ENCODE measurements around the gene ST3GAL6.

Gene ST3GAL6

GRCh38 chr3:98807561-98807960, 44.4 kb downstream of the ST3GAL6 start:
- in situ Hi-C loops (cut with MboI; ENCODE audit: low sequenced_read_pairs, unreplicated experiment) = loop anchor here (25.0 kb wide), 3 partner anchors 355 to 770 kb away; partner anchors contain the start of gene GABRR3
- no peak for TF ChIP-seq CTCF (IDR thresholded peaks at IDR 0.05; ENCODE audit: borderline replicate concordance, control extremely low read depth, extremely low read depth, insufficient read depth, missing control alignments)
- no peak for DNase-seq (ENCODE audit: low spot score)

GRCh38 chr3:98808071-98808470, 44.9 kb downstream of the ST3GAL6 start:
- in situ Hi-C loops (cut with MboI; ENCODE audit: low sequenced_read_pairs, unreplicated experiment) = loop anchor here (25.0 kb wide), 3 partner anchors 354 to 771 kb away; partner anchors contain the start of gene GABRR3
- no peak for TF ChIP-seq CTCF (IDR thresholded peaks at IDR 0.05; ENCODE audit: borderline replicate concordance, control extremely low read depth, extremely low read depth, insufficient read depth, missing control alignments)
- no peak for DNase-seq (ENCODE audit: low spot score)

GRCh38 chr3:98809557-98809956, 46.4 kb downstream of the ST3GAL6 start:
- TF ChIP-seq CTCF (IDR thresholded peaks at IDR 0.05; ENCODE audit: borderline replicate concordance, control extremely low read depth, extremely low read depth, insufficient read depth, missing control alignments) = no peak
- in situ Hi-C loops (cut with MboI; ENCODE audit: low sequenced_read_pairs, unreplicated experiment) = loop anchor here (25.0 kb wide), 3 partner anchors 353 to 772 kb away; partner anchors contain the start of gene GABRR3
- DNase-seq (ENCODE audit: low spot score) = no peak

- in situ Hi-C loops (cut with MboI; ENCODE audit: low sequenced_read_pairs, unreplicated experiment) = loop anchor here (5.0 to 25.0 kb wide), 5 partner anchors 181 to 774 kb away; partner anchors contain the start of gene GABRR3
- TF ChIP-seq CTCF (IDR thresholded peaks at IDR 0.05; ENCODE audit: borderline replicate concordance, control extremely low read depth, extremely low read depth, insufficient read depth, missing control alignments) = no peak
- no peak for DNase-seq (ENCODE audit: low spot score)
These were observed 47.9 kb downstream of the ST3GAL6 start for GRCh38 chr3:98811048-98811447.

GRCh38 chr3:98812851-98813374, 49.8 kb downstream of the ST3GAL6 start:
- in situ Hi-C loops (cut with MboI; ENCODE audit: low sequenced_read_pairs, unreplicated experiment) = loop anchor here (5.0 to 25.0 kb wide), 5 partner anchors 179 to 776 kb away; partner anchors contain the start of gene GABRR3
- peak; percentile 13 for DNase-seq (ENCODE audit: low spot score)
- peak; percentile 15 for TF ChIP-seq CTCF (IDR thresholded peaks at IDR 0.05; ENCODE audit: borderline replicate concordance, control extremely low read depth, extremely low read depth, insufficient read depth, missing control alignments)

GRCh38 chr3:98814817-98815420, 51.8 kb downstream of the ST3GAL6 start:
- TF ChIP-seq CTCF (IDR thresholded peaks at IDR 0.05; ENCODE audit: borderline replicate concordance, control extremely low read depth, extremely low read depth, insufficient read depth, missing control alignments) = no peak
- in situ Hi-C loops (cut with MboI; ENCODE audit: low sequenced_read_pairs, unreplicated experiment) = loop anchor here (5.0 to 25.0 kb wide), 5 partner anchors 177 to 778 kb away; partner anchors contain the start of gene GABRR3
- no peak for DNase-seq (ENCODE audit: low spot score)

All from GM13976 (cell line).